Stomach (tissue), 9 donors: ENCODE data around the gene ZFP36L2. TPM values are rescaled to one million over a fixed set of nuclear protein-coding genes. Genes with fewer than 3 reads are reported as not detected.

Source experiments
- DNase-seq, 2 donors: peaks; one replicate each; pipeline versions ENCODE4 v3.0.0 to v3.0.0-alpha.2; 2013 to 2019
- H3K27ac ChIP-seq, 5 donors: fragments of 200-600 bp in 4 of 5; sonication (generic) in 4 of 5; one replicate each; pipeline ENCODE4 v1.5.1; 2013 to 2019; ENCODE audit warnings: mild to moderate bottlenecking in 1 of 5, moderate library complexity in 1 of 5
- H3K27me3 ChIP-seq, 3 donors: fragments of 200-600 bp; sonication (generic); one replicate each; pipeline ENCODE4 v1.5.1; 2017 to 2019; ENCODE audit warnings: mixed run types in 1 of 3
- H3K36me3 ChIP-seq, 4 donors: fragments of 200-600 bp; sonication (generic); 1 replicate in 3 of 4; 2 replicates in 1 of 4; pipeline ENCODE4 v1.5.1; 2016 to 2019
- H3K4me1 ChIP-seq, 4 donors: fragments of 200-600 bp; sonication (generic); one replicate each; pipeline ENCODE4 v1.5.1; 2016 to 2019
- H3K4me3 ChIP-seq, 4 donors: fragments of 200-600 bp; sonication (generic) in 3 of 4; one replicate each; pipeline ENCODE4 v1.5.1; 2016 to 2019; ENCODE audit warnings: mild to moderate bottlenecking in 1 of 4
- H3K9me3 ChIP-seq, 4 donors: fragments of 200-600 bp; sonication (generic); one replicate each; pipeline ENCODE4 v1.5.1; 2016 to 2019
- EP300 ChIP-seq: sonication (generic); formaldehyde crosslinking; IDR thresholded peaks from one replicate; pipeline ENCODE4 v1.6.1; 2017; ENCODE audit warnings: antibody characterized with exemption
- POLR2A ChIP-seq, 4 donors: fragments of 450-650 bp; IDR thresholded peaks; one replicate each; pipeline ENCODE4 v1.6.1; 2016; ENCODE audit warnings: antibody characterized with exemption in 4 of 4, control low read depth in 2 of 4, mild to moderate bottlenecking in 1 of 4, moderate library complexity in 1 of 4
- POLR2AphosphoS5 ChIP-seq, 3 donors: sonication (generic); formaldehyde crosslinking; IDR thresholded peaks; one replicate each; pipeline ENCODE4 v1.6.1; 2016; ENCODE audit warnings: antibody characterized with exemption in 3 of 3
- WGBS, 5 donors: extraction: QIAGEN DNeasy Blood & Tissue Kit in 3 of 5; methylation state at CpG; one replicate each; pipeline versions ENCODE4 v1.1.5 to v1.1.7; 2013 to 2018; 5-methylcytosine and 5-hydroxymethylcytosine counted together
- intact Hi-C: fragments of 100-400 bp; cut with DNase I; formaldehyde crosslinking; loops from one replicate; pipeline ENCODE4 v1.15.1; 2023; ENCODE audit warnings: low total_unique reads
- polyA plus RNA-seq, 3 donors: library from polyadenylated mRNA; stranded (reverse); fragments of 200-250 nt; gene quantifications; one replicate each; pipeline ENCODE4 v1.2.3, GENCODE V29; 2013
- total RNA-seq, 5 donors: library from RNA; depleted of rRNA; stranded (reverse); fragments of >200 nt; gene quantifications; one replicate each; pipeline versions ENCODE4 v1.1.0 to v1.2.3, GENCODE V29; 2014 to 2016
- TF ChIP-seq, protein P1 (sequence below), 7 experiments: fragments of 450-650 bp in 4 of 7; fragments of 200-600 bp in 3 of 7; sonication (generic) in 3 of 7; IDR thresholded peaks; one replicate each; pipeline ENCODE4 v1.5.1; 2016 to 2019; ENCODE audit warnings: antibody characterized with exemption in 7 of 7, control low read depth in 2 of 7, mild to moderate bottlenecking in 1 of 7
- donor health status: healthy with polysubstance abuse.
- donor health status: Bipolar disorder and iron deficiency.
- donor health status: healthy.

Gene ZFP36L2
- total and polyA plus RNA-seq, 8 donors, result 43.7 to 189 (median 74.1) TPM

DNA sequence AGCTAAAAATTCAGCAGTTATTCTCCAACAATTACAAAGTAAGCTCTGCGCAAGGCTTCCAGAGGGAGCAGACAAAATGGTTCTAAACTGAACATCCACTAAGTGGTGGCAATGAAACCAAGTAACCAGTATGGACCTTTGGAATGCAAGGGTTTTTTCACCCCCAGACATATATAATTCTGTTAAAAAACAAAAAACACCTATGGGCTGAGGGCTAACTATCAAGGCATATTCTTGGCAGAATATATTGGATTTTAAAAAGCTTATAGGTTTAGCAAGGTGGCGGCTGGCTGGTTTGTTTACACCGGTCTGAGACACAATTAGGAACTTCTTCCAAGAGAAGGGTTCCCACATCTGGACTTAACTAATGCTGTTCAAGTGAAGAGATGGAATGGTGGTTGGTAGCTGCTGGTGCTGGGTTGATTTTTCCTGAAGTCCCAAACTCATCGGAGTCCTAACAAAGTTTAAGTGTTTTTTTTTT lies 2.8 kb downstream of the ZFP36L2 start:
- peak in 1 of 2 donors; percentile 45 for DNase-seq
- Histone ChIP-seq H3K27ac (peak overlapping the region; percentile 77 to 99 (median 98)), H3K4me1 (peaks cover 38 to 59% (median 47%) of the 10 kb centered on the region in 4 donors), H3K4me3 (peak overlapping the region; percentile 81 to 96 (median 89)), H3K27me3 (no peaks in the 10 kb centered on the region), H3K36me3 (peaks cover 24 to 38% (median 30%) of the 10 kb centered on the region in 4 donors), H3K9me3 (no peaks in the 10 kb centered on the region)
- WGBS, 5 donors, result 4 to 6% (median 5%) methylated on average over 4 of the region's 4 CpGs
- TF ChIP-seq, protein P1, sequence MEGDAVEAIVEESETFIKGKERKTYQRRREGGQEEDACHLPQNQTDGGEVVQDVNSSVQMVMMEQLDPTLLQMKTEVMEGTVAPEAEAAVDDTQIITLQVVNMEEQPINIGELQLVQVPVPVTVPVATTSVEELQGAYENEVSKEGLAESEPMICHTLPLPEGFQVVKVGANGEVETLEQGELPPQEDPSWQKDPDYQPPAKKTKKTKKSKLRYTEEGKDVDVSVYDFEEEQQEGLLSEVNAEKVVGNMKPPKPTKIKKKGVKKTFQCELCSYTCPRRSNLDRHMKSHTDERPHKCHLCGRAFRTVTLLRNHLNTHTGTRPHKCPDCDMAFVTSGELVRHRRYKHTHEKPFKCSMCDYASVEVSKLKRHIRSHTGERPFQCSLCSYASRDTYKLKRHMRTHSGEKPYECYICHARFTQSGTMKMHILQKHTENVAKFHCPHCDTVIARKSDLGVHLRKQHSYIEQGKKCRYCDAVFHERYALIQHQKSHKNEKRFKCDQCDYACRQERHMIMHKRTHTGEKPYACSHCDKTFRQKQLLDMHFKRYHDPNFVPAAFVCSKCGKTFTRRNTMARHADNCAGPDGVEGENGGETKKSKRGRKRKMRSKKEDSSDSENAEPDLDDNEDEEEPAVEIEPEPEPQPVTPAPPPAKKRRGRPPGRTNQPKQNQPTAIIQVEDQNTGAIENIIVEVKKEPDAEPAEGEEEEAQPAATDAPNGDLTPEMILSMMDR (IDR thresholded peaks at IDR 0.05), result no peak
- TF ChIP-seq POLR2A (IDR thresholded peaks at IDR 0.05) (no peak), EP300 (no peak), POLR2AphosphoS5 (IDR thresholded peaks at IDR 0.05) (peak in 2 of 3 donors; percentile 26 to 72)
- intact Hi-C loops, result no loop called here

DNA sequence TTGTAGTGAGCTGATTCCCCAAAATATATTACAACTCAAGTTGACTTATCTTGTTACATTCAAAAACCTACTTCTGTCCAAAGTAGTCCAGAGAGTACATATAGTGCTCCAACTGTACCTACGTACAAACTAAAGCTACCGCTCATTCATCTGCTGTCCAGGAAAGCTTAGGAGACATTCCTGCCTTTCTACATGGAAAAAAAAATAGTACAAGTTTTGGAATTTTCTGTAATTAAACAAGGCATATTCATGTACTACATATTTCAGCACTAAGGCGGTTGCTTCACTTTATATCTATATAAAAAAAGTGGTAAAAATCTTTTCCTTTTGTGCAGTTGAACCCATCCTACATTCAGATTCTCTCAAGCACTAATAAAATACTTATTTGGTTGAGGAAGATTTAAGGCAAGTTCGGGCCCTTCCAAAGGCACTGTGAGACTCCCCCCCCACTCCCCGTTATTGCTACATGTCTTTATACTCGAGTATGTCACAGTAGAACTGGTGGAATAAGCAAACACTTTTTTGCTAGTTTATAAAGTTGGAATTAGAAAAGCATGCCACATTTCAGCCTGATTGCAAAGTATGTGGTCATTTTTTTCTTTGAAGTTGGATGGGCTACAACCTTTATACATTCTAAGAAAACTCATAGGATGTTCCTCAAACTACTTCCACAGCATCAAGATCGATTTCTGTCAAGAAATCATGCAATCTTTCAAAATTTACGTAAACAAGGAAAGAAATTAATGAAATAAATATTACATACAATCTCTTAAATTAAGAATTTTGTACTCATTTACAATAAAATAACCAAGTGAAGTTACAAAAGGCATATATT lies 3.7 kb downstream of the ZFP36L2 start:
- peaks cover 38 to 59% (median 48%) of the 10 kb centered on the region in 4 donors for H3K4me1 ChIP-seq
- H3K4me3 ChIP-seq, result peak overlapping the region; percentile 81 to 96 (median 89)
- WGBS, 5 donors, result 3 to 5% (median 4%) methylated on average over 8 of the region's 8 CpGs
- H3K27me3 ChIP-seq, result no peaks in the 10 kb centered on the region
- intact Hi-C loops, result no loop called here
- H3K9me3 ChIP-seq, result no peaks in the 10 kb centered on the region
- TF ChIP-seq, protein P1 (IDR thresholded peaks at IDR 0.05), result no peak
- peak; percentile 7 to 43 (median 16) for TF ChIP-seq POLR2AphosphoS5 (IDR thresholded peaks at IDR 0.05)
- TF ChIP-seq EP300, result no peak
- TF ChIP-seq POLR2A (IDR thresholded peaks at IDR 0.05), result no peak
- peaks cover 24 to 38% (median 30%) of the 10 kb centered on the region in 4 donors for H3K36me3 ChIP-seq
- peak overlapping the region; percentile 40 to 99 (median 98) for H3K27ac ChIP-seq
- DNase-seq, result peak in 1 of 2 donors; percentile 54

DNA sequence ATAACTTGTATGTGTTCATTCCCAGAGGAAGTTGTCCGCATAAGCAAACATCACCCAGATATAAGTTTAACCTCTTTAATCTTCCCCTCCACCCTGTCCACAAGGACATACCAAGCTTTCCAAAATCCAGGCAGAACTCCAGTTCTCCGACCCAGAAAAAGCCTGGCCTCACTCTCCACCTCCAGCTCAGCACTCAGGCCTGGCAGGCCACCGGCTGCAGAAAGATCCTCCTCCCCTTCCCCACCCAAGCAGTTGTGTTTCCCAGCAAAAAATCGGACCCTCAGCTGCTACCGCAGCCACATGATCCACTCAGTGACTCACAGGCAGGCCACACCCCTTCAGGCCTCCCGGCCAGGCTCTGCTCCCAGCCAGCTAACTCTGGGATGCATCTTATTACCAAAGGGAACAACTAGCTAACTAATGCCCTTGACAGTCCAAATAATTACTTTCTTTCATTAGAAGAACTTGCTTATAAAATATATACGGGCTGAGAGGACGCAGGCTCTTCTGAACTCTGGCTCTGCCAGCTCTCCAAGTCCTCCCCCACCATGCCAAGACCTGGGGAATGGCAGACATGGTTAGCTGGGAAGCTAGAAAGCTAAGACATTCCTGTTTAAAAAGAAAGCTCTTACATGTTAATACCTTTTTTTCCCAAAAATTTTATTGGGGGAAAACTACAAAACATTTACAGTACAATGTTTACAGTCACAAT lies 4.5 kb downstream of the ZFP36L2 start:
- TF ChIP-seq POLR2A (IDR thresholded peaks at IDR 0.05) (peak in 2 of 4 donors; percentile 11 to 22), EP300 (no peak), POLR2AphosphoS5 (IDR thresholded peaks at IDR 0.05) (peak; percentile 68 to 97 (median 86))
- Histone ChIP-seq H3K27ac (peak overlapping the region; percentile 82 to 99 (median 98)), H3K36me3 (peaks cover 24 to 38% (median 30%) of the 10 kb centered on the region in 4 donors), H3K4me1 (peaks cover 39 to 62% (median 52%) of the 10 kb centered on the region in 4 donors), H3K9me3 (no peaks in the 10 kb centered on the region), H3K27me3 (no peaks in the 10 kb centered on the region), H3K4me3 (peak overlapping the region; percentile 81 to 96 (median 89))
- intact Hi-C loops, result no loop called here
- WGBS, 5 donors, result 0 to 2% (median 1%) methylated on average over 8 of the region's 8 CpGs
- peak; percentile 83 to 97 for DNase-seq

DNA sequence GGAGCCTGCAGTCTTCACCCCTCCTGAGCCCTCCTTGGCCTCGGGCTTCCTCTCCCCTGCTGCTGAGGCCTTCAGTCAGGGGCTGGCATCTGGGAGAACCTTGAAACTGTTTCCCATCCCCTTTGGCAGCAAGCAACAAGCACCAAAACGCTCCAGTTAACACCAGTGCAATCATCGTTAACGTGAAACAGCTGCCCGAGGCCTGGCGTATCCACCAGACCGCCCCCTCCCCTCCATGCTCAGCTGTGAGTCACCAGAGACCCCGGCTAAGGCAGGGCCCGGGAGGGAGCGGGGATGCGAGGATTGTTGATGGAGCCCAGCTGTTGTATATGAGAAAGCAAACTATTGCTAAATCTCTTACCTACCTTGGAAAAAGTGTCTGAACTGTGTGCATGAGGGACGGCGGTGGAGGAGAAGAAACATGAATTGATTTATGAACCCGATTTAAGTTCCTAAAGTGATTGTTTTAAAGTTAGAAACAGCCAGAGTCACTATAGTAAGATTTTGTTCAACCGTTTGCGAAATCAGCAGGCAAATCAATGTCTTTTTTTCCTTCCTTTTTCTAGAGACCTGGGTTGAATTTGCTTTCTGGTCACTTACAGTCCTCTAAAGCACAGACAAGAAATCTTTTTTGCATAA lies 5.2 kb downstream of the ZFP36L2 start:
- Histone ChIP-seq H3K27ac (peak overlapping the region; percentile 96 to 99 (median 98)), H3K4me3 (peak overlapping the region; percentile 81 to 96 (median 89)), H3K4me1 (peaks cover 39 to 62% (median 52%) of the 10 kb centered on the region in 4 donors), H3K36me3 (peaks cover 24 to 38% (median 30%) of the 10 kb centered on the region in 4 donors), H3K27me3 (no peaks in the 10 kb centered on the region), H3K9me3 (no peaks in the 10 kb centered on the region)
- DNase-seq, result peak; percentile 50 to 94
- intact Hi-C loops, result no loop called here
- TF ChIP-seq EP300 (no peak), POLR2AphosphoS5 (IDR thresholded peaks at IDR 0.05) (peak in 2 of 3 donors; percentile 43 to 92), POLR2A (IDR thresholded peaks at IDR 0.05) (peak in 1 of 4 donors; percentile 58)
- TF ChIP-seq, protein P1 (IDR thresholded peaks at IDR 0.05), result no peak
- 1 to 4% (median 3%) methylated on average over 16 of the region's 16 CpGs for WGBS, 5 donors
